ENCODE data around the gene C11orf65. TPM values are rescaled to one million over a fixed set of nuclear protein-coding genes. Genes with fewer than 3 reads are reported as not detected.
"Not testable (repeated sequence)": the region's sequence is repeated elsewhere in the genome, so short reads cannot be mapped to it uniquely, and the experiment has no call there.

Gene C11orf65
- total and polyA plus RNA-seq, 7 experiments from 2014 or later, result 0.27 to 2.0 (median 0.61) TPM

DNA sequence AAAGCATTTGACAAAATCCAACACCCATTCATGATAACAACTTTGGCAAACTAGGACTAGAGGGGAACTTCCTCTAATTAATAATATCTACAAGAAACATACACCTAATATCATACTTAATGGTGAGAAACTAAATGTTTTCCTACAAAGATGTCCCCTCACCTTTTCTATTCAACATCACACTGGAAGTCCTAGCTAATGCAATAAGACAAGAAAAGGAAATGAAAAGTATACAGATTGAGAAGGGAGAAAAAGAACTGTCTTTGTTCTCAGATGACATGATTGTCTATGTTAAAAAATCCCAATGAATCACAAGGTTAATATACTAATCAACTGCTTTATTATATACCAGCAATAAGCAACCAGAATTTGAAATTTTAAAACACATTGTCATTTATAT lies 52.4 kb downstream of the C11orf65 start:
- H3K9me3 Mint-ChIP-seq, result peaks cover 0 to 14% (median 5%) of the 10 kb centered on the region in 11 donors
- H3K4me3 ChIP-seq (ENCODE audit: low read length), result no peak overlapping the region
- no peaks in the 10 kb centered on the region for H3K4me1 ChIP-seq (ENCODE audit: control insufficient read depth in 2 of 2, insufficient read depth in 2 of 2, low read length in 2 of 2)
- no peaks in the 10 kb centered on the region for H3K36me3 ChIP-seq (ENCODE audit: control insufficient read depth in 2 of 3, insufficient read depth in 3 of 3, low read length in 3 of 3)
- H3K36me3 Mint-ChIP-seq, result peaks cover 0 to 12% (median 0%) of the 10 kb centered on the region in 5 donors
- intact Hi-C loops (cut with micrococcal nuclease), result no loop called here
- H3K27ac Mint-ChIP-seq, result no peak overlapping the region
- POLR2A ChIA-PET, result no interaction called here
- H3K27ac ChIP-seq (ENCODE audit: low read depth, low read length), result no peak overlapping the region
- H3K27me3 Mint-ChIP-seq, result peaks cover 0 to 5% (median 0%) of the 10 kb centered on the region in 5 donors
- DNase-seq (no peak), ATAC-seq (no peak)
- H3K9me3 ChIP-seq (ENCODE audit: control insufficient read depth in 2 of 3, low read length in 3 of 3), result no peaks in the 10 kb centered on the region
- no peaks in the 10 kb centered on the region for H3K4me1 Mint-ChIP-seq
- no peaks in the 10 kb centered on the region for H3K27me3 ChIP-seq (ENCODE audit: control insufficient read depth in 2 of 2, insufficient read depth in 2 of 2, low read length in 2 of 2)
- no peak overlapping the region for H3K4me3 Mint-ChIP-seq
- CTCF ChIA-PET, result no interaction called here

DNA sequence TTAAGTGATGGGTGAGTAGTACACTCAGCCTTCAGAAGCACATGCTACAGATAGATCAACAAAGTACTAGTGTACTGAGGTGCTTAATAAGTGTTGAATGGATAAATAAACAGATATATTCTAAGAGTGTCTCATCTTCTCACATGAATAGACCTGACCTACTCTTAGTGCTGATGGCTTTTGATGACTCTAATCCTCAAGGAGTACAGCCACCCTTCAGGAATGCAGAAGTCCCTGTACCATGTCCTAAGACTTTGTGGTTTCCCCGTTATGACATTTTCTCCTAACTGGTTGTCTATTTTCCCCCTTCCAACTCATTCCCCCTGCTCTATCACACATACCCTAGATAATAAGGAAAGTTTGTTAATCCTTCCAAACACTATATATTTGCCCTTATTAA lies 61.6 kb downstream of the C11orf65 start:
- ChIA-PET POLR2A (no interaction called here), CTCF (no interaction called here)
- no peaks in the 10 kb centered on the region for H3K9me3 ChIP-seq (ENCODE audit: control insufficient read depth in 2 of 3, low read length in 3 of 3)
- no peaks in the 10 kb centered on the region for H3K27me3 ChIP-seq (ENCODE audit: control insufficient read depth in 2 of 2, insufficient read depth in 2 of 2, low read length in 2 of 2)
- H3K4me1 ChIP-seq (ENCODE audit: control insufficient read depth in 2 of 2, insufficient read depth in 2 of 2, low read length in 2 of 2), result no peaks in the 10 kb centered on the region
- no peaks in the 10 kb centered on the region for H3K36me3 ChIP-seq (ENCODE audit: control insufficient read depth in 2 of 3, insufficient read depth in 3 of 3, low read length in 3 of 3)
- H3K27ac Mint-ChIP-seq, result no peak overlapping the region
- H3K27ac ChIP-seq (ENCODE audit: low read depth, low read length), result no peak overlapping the region
- peaks cover 0 to 9% (median 3%) of the 10 kb centered on the region in 5 donors for H3K36me3 Mint-ChIP-seq
- H3K27me3 Mint-ChIP-seq, result no peaks in the 10 kb centered on the region
- intact Hi-C loops (cut with micrococcal nuclease), result no loop called here
- no peak for ATAC-seq
- no peak overlapping the region for H3K4me3 ChIP-seq (ENCODE audit: low read length)
- no peak overlapping the region for H3K4me3 Mint-ChIP-seq
- no peak for DNase-seq
- no peaks in the 10 kb centered on the region for H3K4me1 Mint-ChIP-seq
- no peaks in the 10 kb centered on the region for H3K9me3 Mint-ChIP-seq

DNA sequence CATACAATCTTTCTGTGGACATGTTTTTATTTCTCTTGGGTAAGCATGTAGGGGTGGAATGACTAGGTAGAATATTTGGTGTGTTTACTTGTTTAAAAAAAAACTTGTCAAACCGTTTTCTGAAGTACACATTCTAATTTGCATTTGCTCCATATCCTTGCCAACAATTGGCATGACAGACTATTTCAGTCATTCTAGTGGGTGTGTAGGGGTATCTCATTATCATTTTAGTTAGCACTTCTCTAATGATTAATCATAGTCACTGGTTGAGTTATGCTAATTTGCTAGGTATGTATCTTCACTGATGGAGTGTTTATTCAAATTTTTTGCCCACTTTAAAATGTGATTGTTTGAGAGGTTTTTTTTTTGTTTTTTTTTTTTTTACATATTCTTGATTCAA lies 64.3 kb downstream of the C11orf65 start:
- Mint-ChIP-seq H3K9me3 (no peaks in the 10 kb centered on the region), H3K27ac (no peak overlapping the region), H3K27me3 (no peaks in the 10 kb centered on the region), H3K4me1 (no peaks in the 10 kb centered on the region), H3K4me3 (no peak overlapping the region), H3K36me3 (peaks cover 0 to 9% (median 3%) of the 10 kb centered on the region in 5 donors)
- CTCF ChIA-PET, result interaction anchor here (0.7 kb wide), 1 partner anchor 394 kb away, joined by 3 read pairs; the partner anchor contains the start of gene CUL5
- no peaks in the 10 kb centered on the region for H3K4me1 ChIP-seq (ENCODE audit: control insufficient read depth in 2 of 2, insufficient read depth in 2 of 2, low read length in 2 of 2)
- H3K27me3 ChIP-seq (ENCODE audit: control insufficient read depth in 2 of 2, insufficient read depth in 2 of 2, low read length in 2 of 2), result no peaks in the 10 kb centered on the region
- H3K9me3 ChIP-seq (ENCODE audit: control insufficient read depth in 2 of 3, low read length in 3 of 3), result no peaks in the 10 kb centered on the region
- no peak overlapping the region for H3K27ac ChIP-seq (ENCODE audit: low read depth, low read length)
- intact Hi-C loops (cut with micrococcal nuclease), result no loop called here
- DNase-seq (no peak), ATAC-seq (no peak)
- POLR2A ChIA-PET, result no interaction called here
- no peak overlapping the region for H3K4me3 ChIP-seq (ENCODE audit: low read length)
- H3K36me3 ChIP-seq (ENCODE audit: control insufficient read depth in 2 of 3, insufficient read depth in 3 of 3, low read length in 3 of 3), result no peaks in the 10 kb centered on the region

DNA sequence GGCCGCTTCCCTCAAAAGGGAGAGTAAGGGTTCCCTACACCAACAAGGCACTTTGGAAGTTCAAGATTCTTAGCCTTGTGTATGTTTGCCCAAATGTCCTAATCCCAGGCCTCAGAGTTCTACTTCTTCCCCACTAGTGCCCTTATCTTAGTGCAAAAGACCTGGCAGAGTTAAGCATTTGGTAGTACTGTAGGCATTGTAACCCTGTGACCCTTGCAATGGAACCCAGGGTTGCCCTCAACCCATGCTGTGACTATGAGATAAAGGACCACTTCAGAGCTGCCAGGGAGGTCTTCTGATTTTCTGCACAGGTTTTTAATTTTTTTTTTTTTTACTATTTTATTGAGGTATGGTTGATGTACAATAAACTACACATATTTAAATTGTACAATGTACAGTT lies 65.1 kb downstream of the C11orf65 start:
- no peak overlapping the region for H3K4me3 ChIP-seq (ENCODE audit: low read length)
- no peak overlapping the region for H3K4me3 Mint-ChIP-seq
- H3K36me3 Mint-ChIP-seq, result peaks cover 0 to 9% (median 3%) of the 10 kb centered on the region in 5 donors
- no peaks in the 10 kb centered on the region for H3K27me3 Mint-ChIP-seq
- no peaks in the 10 kb centered on the region for H3K9me3 ChIP-seq (ENCODE audit: control insufficient read depth in 2 of 3, low read length in 3 of 3)
- H3K27ac Mint-ChIP-seq, result no peak overlapping the region
- ChIA-PET CTCF (no interaction called here), POLR2A (no interaction called here)
- DNase-seq, result no peak
- no peaks in the 10 kb centered on the region for H3K27me3 ChIP-seq (ENCODE audit: control insufficient read depth in 2 of 2, insufficient read depth in 2 of 2, low read length in 2 of 2)
- no peak overlapping the region for H3K27ac ChIP-seq (ENCODE audit: low read depth, low read length)
- no peak for ATAC-seq
- H3K4me1 Mint-ChIP-seq, result no peaks in the 10 kb centered on the region
- no peaks in the 10 kb centered on the region for H3K9me3 Mint-ChIP-seq
- intact Hi-C loops (cut with micrococcal nuclease), result no loop called here
- no peaks in the 10 kb centered on the region for H3K36me3 ChIP-seq (ENCODE audit: control insufficient read depth in 2 of 3, insufficient read depth in 3 of 3, low read length in 3 of 3)
- H3K4me1 ChIP-seq (ENCODE audit: control insufficient read depth in 2 of 2, insufficient read depth in 2 of 2, low read length in 2 of 2), result no peaks in the 10 kb centered on the region

DNA sequence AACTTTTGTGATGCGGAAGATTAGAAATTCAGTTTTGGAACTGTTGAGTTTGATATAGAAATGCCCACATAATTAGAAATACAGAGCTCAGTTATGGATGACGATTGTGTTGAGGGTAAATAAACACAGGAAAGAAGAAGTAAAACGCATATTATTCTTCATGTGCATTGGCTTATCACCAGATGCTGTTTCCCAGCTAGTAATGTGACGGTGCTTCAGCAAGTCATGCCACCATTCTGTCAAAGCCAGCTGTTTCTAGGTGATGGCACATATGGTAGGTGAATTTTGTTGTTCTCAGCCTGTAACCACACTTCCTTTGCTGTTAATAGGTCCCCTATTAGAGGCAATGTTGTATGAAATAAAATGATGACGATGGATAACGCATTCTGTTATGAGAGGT lies 68.9 kb downstream of the C11orf65 start:
- intact Hi-C loops (cut with micrococcal nuclease), result no loop called here
- no peaks in the 10 kb centered on the region for H3K9me3 ChIP-seq (ENCODE audit: control insufficient read depth in 2 of 3, low read length in 3 of 3)
- no peak overlapping the region for H3K27ac ChIP-seq (ENCODE audit: low read depth, low read length)
- Mint-ChIP-seq H3K9me3 (no peaks in the 10 kb centered on the region), H3K36me3 (no peaks in the 10 kb centered on the region), H3K4me3 (no peak overlapping the region), H3K4me1 (no peaks in the 10 kb centered on the region), H3K27ac (no peak overlapping the region), H3K27me3 (no peaks in the 10 kb centered on the region)
- no peak overlapping the region for H3K4me3 ChIP-seq (ENCODE audit: low read length)
- DNase-seq, result no peak
- no peaks in the 10 kb centered on the region for H3K4me1 ChIP-seq (ENCODE audit: control insufficient read depth in 2 of 2, insufficient read depth in 2 of 2, low read length in 2 of 2)
- H3K27me3 ChIP-seq (ENCODE audit: control insufficient read depth in 2 of 2, insufficient read depth in 2 of 2, low read length in 2 of 2), result no peaks in the 10 kb centered on the region
- ChIA-PET CTCF (no interaction called here), POLR2A (no interaction called here)
- ATAC-seq, result no peak
- H3K36me3 ChIP-seq (ENCODE audit: control insufficient read depth in 2 of 3, insufficient read depth in 3 of 3, low read length in 3 of 3), result no peaks in the 10 kb centered on the region

DNA sequence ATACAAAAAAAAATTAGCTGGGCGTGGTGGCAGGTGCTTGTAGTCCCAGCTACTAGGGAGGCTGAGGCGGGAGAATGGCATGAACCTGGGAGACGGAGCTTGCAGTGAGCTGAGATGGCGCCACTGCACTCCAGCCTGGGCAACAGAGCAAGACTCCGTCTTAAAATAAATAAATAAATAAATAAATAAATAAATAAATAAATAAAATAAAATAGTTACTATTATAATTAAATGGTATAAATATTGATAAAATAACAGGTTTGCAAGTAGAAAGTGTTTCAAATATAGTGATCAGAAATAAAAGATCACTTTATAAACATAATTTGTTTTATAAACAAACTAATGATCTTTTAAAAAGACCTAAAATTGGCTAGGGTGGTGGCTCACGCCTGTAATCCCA lies 70.7 kb downstream of the C11orf65 start:
- H3K4me3 Mint-ChIP-seq; H3K27me3 Mint-ChIP-seq; H3K36me3 Mint-ChIP-seq; H3K4me1 Mint-ChIP-seq; ATAC-seq; intact Hi-C loops (cut with micrococcal nuclease); H3K27ac ChIP-seq (ENCODE audit: low read depth, low read length); H3K27ac Mint-ChIP-seq; POLR2A ChIA-PET; H3K36me3 ChIP-seq (ENCODE audit: control insufficient read depth in 2 of 3, insufficient read depth in 3 of 3, low read length in 3 of 3); H3K4me3 ChIP-seq (ENCODE audit: low read length); H3K9me3 ChIP-seq (ENCODE audit: control insufficient read depth in 2 of 3, low read length in 3 of 3); H3K27me3 ChIP-seq (ENCODE audit: control insufficient read depth in 2 of 2, insufficient read depth in 2 of 2, low read length in 2 of 2); H3K9me3 Mint-ChIP-seq; H3K4me1 ChIP-seq (ENCODE audit: control insufficient read depth in 2 of 2, insufficient read depth in 2 of 2, low read length in 2 of 2); DNase-seq: not testable (repeated sequence)
- CTCF ChIA-PET, result interaction anchor here (0.5 kb wide), 1 partner anchor 317 kb away, joined by 3 read pairs; no protein-coding TSS in a partner anchor

DNA sequence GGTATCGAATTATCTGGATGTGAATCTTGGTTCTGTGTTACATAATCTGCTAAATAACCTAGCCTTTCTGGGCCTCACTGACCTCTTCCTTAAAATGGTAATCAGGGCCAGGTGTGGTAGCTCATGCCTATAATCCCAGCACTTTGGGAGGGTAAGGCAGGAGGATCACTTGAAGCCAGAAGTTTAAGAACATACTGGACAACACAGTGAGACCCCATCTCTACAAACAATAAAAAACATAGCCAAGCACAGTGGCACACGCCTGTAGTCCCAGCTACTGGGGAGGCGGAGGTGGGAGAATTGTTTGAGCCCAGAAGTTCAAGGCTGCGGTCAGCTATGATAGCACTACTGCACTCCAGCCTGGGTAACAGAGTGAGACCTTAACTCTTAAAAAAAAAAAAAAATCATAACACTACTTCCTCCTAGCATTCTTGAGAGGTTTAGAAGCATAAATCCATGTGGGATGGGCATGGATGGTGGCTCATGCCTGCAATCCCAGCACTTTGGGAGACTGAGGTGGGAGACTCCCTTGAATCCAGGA lies 72.5 kb downstream of the C11orf65 start:
- ATAC-seq (no peak), DNase-seq (no peak)
- ChIA-PET CTCF (no interaction called here), POLR2A (no interaction called here)
- Histone ChIP-seq H3K9me3 (ENCODE audit: control insufficient read depth in 2 of 3, low read length in 3 of 3) (no peaks in the 10 kb centered on the region), H3K4me3 (ENCODE audit: low read length) (no peak overlapping the region), H3K27me3 (ENCODE audit: control insufficient read depth in 2 of 2, insufficient read depth in 2 of 2, low read length in 2 of 2) (no peaks in the 10 kb centered on the region), H3K36me3 (ENCODE audit: control insufficient read depth in 2 of 3, insufficient read depth in 3 of 3, low read length in 3 of 3) (no peaks in the 10 kb centered on the region), H3K4me1 (ENCODE audit: control insufficient read depth in 2 of 2, insufficient read depth in 2 of 2, low read length in 2 of 2) (no peaks in the 10 kb centered on the region), H3K27ac (ENCODE audit: low read depth, low read length) (no peak overlapping the region)
- no peak overlapping the region for H3K4me3 Mint-ChIP-seq
- H3K27ac Mint-ChIP-seq, result no peak overlapping the region
- intact Hi-C loops (cut with micrococcal nuclease), result no loop called here
- peaks cover 0 to 4% (median 0%) of the 10 kb centered on the region in 5 donors for H3K36me3 Mint-ChIP-seq
- H3K27me3 Mint-ChIP-seq, result no peaks in the 10 kb centered on the region
- H3K4me1 Mint-ChIP-seq, result no peaks in the 10 kb centered on the region
- no peaks in the 10 kb centered on the region for H3K9me3 Mint-ChIP-seq
